Bronchial epithelial cell (primary cell): ENCODE results near the gene DKKL1. TPM values are rescaled to one million over a fixed set of nuclear protein-coding genes. Genes with fewer than 3 reads are reported as not detected.

Experiments used
- DNase-seq: peaks from one replicate; pipeline ENCODE4 v3.0.0-alpha.2; 2010; ENCODE audit warnings: low read depth
- FAIRE-seq: peaks from 2 replicates; lab custom pipeline; 2011; peaks lifted over from hg19 to GRCh38; lab: Jason Lieb, UNC
- H3K27me3 ChIP-seq: 2 replicates; pipeline ENCODE4 v1.5.1; 2011; ENCODE audit warnings: low read length; ENCODE audit not compliant: control insufficient read depth, insufficient read depth
- H3K36me3 ChIP-seq: 2 replicates; pipeline ENCODE4 v1.5.1; 2011; ENCODE audit warnings: low read length; ENCODE audit not compliant: control insufficient read depth, insufficient read depth
- H3K4me3 ChIP-seq: 2 replicates; pipeline ENCODE4 v1.5.1; 2011; ENCODE audit warnings: mild to moderate bottlenecking, low read depth, low read length, control low read depth
- CTCF ChIP-seq: IDR thresholded peaks from 2 replicates; pipeline ENCODE4 v1.5.1; 2011; ENCODE audit warnings: mild to moderate bottlenecking, moderate library complexity, low read length, control low read depth, inconsistent platforms; ENCODE audit not compliant: insufficient read depth, severe bottlenecking
- total RNA-seq: library from RNA; depleted of rRNA; stranded (reverse); fragments of >200 nt; gene quantifications from 2 replicates; pipeline ENCODE4 v1.2.1, GENCODE V29; 2014

DKKL1 gene
- total RNA-seq, 1 donor from 2014 or later = not detected

DNA sequence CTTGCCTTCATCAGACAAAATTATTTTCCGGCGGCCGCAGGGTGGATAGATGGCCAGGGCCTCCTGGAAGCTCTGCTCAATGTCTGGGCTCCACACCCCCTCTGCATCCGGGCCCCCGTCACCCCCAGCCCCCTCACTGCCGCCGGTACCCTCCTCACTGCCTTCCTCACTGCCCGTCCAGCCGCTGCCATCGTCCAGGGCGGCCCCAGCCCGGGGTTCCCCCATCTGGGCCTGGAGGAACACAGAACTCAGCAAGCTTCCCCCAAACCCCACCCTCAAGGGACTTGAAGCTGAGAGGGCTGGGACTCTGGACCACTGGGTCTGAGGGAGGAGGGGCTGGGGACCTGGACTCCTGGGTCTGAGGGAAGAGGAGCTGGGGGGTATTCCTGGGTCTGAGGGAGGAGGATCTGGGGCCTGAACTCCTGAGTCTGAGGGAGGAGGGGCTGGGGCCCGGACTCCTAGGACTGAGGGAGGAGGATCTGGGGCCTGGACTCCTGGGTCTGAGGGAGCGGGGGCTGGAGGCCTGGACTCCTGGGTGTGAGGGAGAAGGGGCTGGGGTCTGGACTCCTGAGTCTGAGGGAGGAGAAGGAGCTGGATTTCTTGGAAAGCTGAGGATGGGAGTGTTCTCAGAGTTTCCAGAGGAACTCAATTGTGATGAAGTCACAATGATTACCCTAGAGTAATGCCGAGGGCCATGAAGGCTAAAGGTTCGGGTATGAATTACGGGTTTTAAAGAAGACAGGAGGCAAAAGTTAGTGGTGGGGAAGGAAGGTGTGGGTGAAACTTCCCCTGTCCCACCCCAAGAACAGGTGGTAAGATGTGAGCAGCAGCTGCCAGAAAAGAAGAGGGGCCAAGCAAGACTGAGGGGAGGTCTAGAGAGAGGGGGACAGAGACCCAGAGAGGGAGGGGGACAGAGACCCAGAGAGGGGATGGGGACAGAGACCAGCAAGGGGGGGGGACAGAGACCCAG lies 3.5 kb upstream of the DKKL1 start:
- no peak for DNase-seq
- Histone ChIP-seq H3K27me3 (no peaks in the 10 kb centered on the region), H3K36me3 (peaks cover 6% of the 10 kb centered on the region), H3K4me3 (no peak overlapping the region)
- FAIRE-seq = no peak
- no peak for TF ChIP-seq CTCF

- FAIRE-seq (no peak), DNase-seq (peak; percentile 38)
- peak overlapping the region; percentile 70 for H3K4me3 ChIP-seq
- H3K27me3 ChIP-seq = no peaks in the 10 kb centered on the region
- TF ChIP-seq CTCF = no peak
- peaks cover 5% of the 10 kb centered on the region for H3K36me3 ChIP-seq
Measured at GRCh38 chr19:49361438-49362047, 2.1 kb upstream of the DKKL1 start.

DNA sequence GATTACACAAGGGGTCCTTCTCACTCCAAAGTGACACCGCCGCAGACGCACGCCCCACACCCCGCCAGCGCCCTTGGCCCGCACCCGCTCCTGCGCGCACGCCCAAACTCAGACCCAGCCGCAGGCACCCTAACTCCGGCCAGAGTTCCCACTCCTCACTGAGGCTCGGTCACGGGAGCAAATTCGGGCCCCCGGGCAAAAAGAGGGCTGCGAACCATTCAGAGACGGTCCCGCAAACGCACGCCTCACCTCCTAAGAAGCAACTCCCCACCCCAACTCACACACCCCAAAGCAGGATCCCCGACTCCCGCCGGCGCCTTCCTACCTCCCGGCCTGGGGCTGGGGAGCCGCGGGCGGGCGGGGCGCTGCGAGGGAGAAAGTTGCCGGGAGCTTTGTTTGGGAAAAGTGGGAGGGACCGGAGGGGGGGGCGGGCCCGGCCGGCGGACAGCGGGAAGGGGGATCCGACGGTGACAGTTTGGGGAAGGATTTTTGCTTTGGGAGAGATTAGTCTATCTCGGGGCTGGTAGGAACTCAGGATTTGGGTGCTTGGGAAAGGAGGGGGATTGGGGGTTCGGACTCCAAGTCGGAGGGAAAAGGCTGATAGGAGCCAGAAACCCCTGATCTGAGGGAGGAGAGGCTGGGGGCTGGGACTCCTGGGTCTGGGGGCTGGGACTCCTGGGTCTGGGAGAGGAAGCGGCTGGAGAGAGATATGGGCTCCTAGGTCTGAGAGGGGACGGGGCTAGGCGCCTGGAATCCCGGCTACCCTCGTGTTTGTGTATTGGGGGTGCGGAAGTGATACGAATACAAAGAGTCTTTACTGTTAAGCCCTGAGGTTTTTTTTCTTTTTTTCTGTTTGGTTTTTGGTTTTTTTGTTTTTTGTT lies 1.4 kb upstream of the DKKL1 start, which contains the start of gene TEAD2:
TSS of gene TEAD2 (minus strand) at position 369 of the 881 bp plus-strand sequence. CDS start 2,341 bp downstream, outside the sequence.
- DNase-seq (peak; percentile 13), FAIRE-seq (no peak)

DNA sequence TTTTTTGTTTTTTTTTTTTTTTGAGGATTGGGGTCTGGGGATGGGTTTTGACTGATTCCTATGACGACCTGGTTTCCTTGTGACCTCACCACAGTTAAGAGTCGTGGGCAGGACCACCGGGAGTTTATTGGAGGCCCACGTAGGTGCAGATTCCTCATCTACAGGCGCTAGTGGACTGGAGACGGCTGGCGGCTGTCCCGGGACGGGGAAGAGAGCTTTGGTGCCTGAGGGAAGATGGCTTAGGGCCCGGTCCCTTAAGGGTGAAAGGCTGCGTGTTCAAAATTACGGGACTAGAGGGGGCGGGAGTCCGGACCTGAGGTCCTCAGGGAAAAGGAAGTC lies 779 bp upstream of the DKKL1 start:
- peak overlapping the region; percentile 70 for H3K4me3 ChIP-seq
- DNase-seq (no peak), FAIRE-seq (no peak)
- no peak for TF ChIP-seq CTCF
- no peaks in the 10 kb centered on the region for H3K27me3 ChIP-seq
- H3K36me3 ChIP-seq = peaks cover 2% of the 10 kb centered on the region

More for the DNA sequence above, 1.4 kb upstream of the DKKL1 start, which contains the start of gene TEAD2:
- Histone ChIP-seq H3K4me3 (peak within 1 kb of the TSS; percentile 70), H3K36me3 (peaks cover 3% of the 10 kb centered on the region), H3K27me3 (no peaks in the 10 kb centered on the region)
- TF ChIP-seq CTCF = no peak

- peaks cover 2% of the 10 kb centered on the region for H3K36me3 ChIP-seq
- no peak for TF ChIP-seq CTCF
- FAIRE-seq (no peak), DNase-seq (no peak)
- no peak overlapping the region for H3K4me3 ChIP-seq
- H3K27me3 ChIP-seq = no peaks in the 10 kb centered on the region
Measured at GRCh38 chr19:49364083-49364737, 533 bp downstream of the DKKL1 start.
